Fibroblast of lung (primary cell): ENCODE measurements around the gene PDSS2. TPM values are rescaled to one million over a fixed set of nuclear protein-coding genes. Genes with fewer than 3 reads are reported as not detected.

ENCODE experiments used
- DNase-seq, 2 donors: peaks; one replicate each; pipeline versions ENCODE4 v3.0.0 to v3.0.0-alpha.2; 2010; ENCODE audit warnings: low read depth in 2 of 2
- H2AFZ ChIP-seq: 2 replicates; pipeline ENCODE4 v1.5.1; 2012; ENCODE audit warnings: low read length, control low read depth, inconsistent platforms
- H3K27ac ChIP-seq: 2 replicates; pipeline ENCODE4 v1.5.1; 2011; ENCODE audit warnings: low read length, control low read depth; ENCODE audit not compliant: insufficient read depth
- H3K27me3 ChIP-seq: 2 replicates; pipeline ENCODE4 v1.5.1; 2011; ENCODE audit warnings: mild to moderate bottlenecking, low read length; ENCODE audit not compliant: control insufficient read depth, insufficient read depth
- H3K36me3 ChIP-seq: 2 replicates; pipeline ENCODE4 v1.5.1; 2011; ENCODE audit warnings: low read length; ENCODE audit not compliant: control insufficient read depth, insufficient read depth
- H3K4me1 ChIP-seq: 2 replicates; pipeline ENCODE4 v1.5.1; 2011; ENCODE audit warnings: low read length; ENCODE audit not compliant: control insufficient read depth, insufficient read depth; ENCODE audit errors: extremely low read depth
- H3K4me2 ChIP-seq: 2 replicates; pipeline ENCODE4 v1.5.1; 2011; ENCODE audit warnings: low read length, control low read depth; ENCODE audit not compliant: insufficient read depth; ENCODE audit errors: extremely low read depth
- H3K4me3 ChIP-seq, 4 experiments: fragments of 200-600 bp in 1 of 4; sonication (generic) in 1 of 4; replicated peaks in 1 of 4; 2 replicates each; pipeline ENCODE4 v1.5.1; 2011 to 2016; ENCODE audit warnings: low read length in 4 of 4, low read depth in 3 of 4, mild to moderate bottlenecking in 3 of 4, control low read depth in 2 of 4, inconsistent platforms in 1 of 4, mixed read lengths in 1 of 4; ENCODE audit not compliant: insufficient read depth in 1 of 4; ENCODE audit errors: control extremely low read depth in 1 of 4
- H3K79me2 ChIP-seq: 2 replicates; pipeline ENCODE4 v1.5.1; 2012; ENCODE audit warnings: mild to moderate bottlenecking, low read length, inconsistent platforms; ENCODE audit not compliant: control insufficient read depth, insufficient read depth
- H3K9ac ChIP-seq: 2 replicates; pipeline ENCODE4 v1.5.1; 2011; ENCODE audit warnings: mild to moderate bottlenecking, low read length, control low read depth; ENCODE audit not compliant: insufficient read depth
- H3K9me3 ChIP-seq: 2 replicates; pipeline ENCODE4 v1.5.1; 2012; ENCODE audit warnings: low read depth, low read length; ENCODE audit not compliant: control insufficient read depth, insufficient read depth
- H4K20me1 ChIP-seq: 2 replicates; pipeline ENCODE4 v1.5.1; 2011; ENCODE audit warnings: low read length; ENCODE audit not compliant: control insufficient read depth, insufficient read depth; ENCODE audit errors: extremely low read depth
- CTCF ChIP-seq, 2 donors: IDR thresholded peaks in 1 of 2; conservative IDR thresholded peaks in 1 of 2; 1 replicate in 1 of 2; 2 replicates in 1 of 2; pipeline ENCODE4 v1.5.1; 2011 to 2012; ENCODE audit warnings: low read length in 2 of 2, control low read depth in 1 of 2, inconsistent platforms in 1 of 2, low read depth in 1 of 2, mild to moderate bottlenecking in 1 of 2
- EZH2 ChIP-seq: IDR thresholded peaks from 2 replicates; pipeline ENCODE4 v1.5.1; 2012; ENCODE audit warnings: low read length, control low read depth, mild to moderate bottlenecking; ENCODE audit errors: missing control alignments
- polyA plus RNA-seq, 2 donors: library from polyadenylated mRNA; depleted of rRNA in 1 of 2; stranded (reverse) in 1 of 2; unstranded in 1 of 2; fragments of >200 nt; gene quantifications; 2 replicates each; pipeline ENCODE4 v1.2.1, GENCODE V29; 2011 to 2012; ENCODE audit warnings: missing spikeins in 1 of 2
- total RNA-seq: library from RNA; depleted of rRNA; stranded (reverse); fragments of >200 nt; gene quantifications from 2 replicates; pipeline ENCODE4 v1.2.1, GENCODE V29; 2014

PDSS2 gene
- total and polyA plus RNA-seq, 2 donors (not counting 1 experiment from before 2014, with no cell fraction given), result 12.1 to 13.8 TPM

DNA sequence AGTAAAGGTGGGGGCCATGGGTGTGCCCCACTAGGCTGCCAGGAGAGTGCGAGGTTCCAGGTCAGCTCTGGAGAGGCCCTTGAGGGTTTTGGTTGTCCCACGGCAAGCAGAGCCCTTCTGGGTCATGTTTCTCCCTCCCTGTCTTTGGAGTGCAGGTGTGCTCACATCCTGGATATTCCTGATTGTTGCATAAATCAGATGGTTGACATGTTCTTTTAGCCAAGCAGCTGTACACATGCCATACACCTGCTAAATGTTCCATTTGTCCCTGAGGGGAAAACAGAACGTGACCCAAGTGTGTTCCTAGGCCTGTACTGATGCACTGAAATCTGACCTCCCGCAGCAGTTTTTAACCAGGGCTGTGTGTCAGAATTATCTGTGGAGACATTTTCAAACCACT lies 266.5 kb downstream of the PDSS2 start:
- no peaks in the 10 kb centered on the region for H3K36me3 ChIP-seq
- no peak overlapping the region for H3K4me2 ChIP-seq
- no peaks in the 10 kb centered on the region for H3K27me3 ChIP-seq
- H3K4me1 ChIP-seq, result no peaks in the 10 kb centered on the region
- no peaks in the 10 kb centered on the region for H4K20me1 ChIP-seq
- no peaks in the 10 kb centered on the region for H3K79me2 ChIP-seq
- no peak for DNase-seq
- H3K4me3 ChIP-seq, result no peak overlapping the region
- no peak overlapping the region for H2AFZ ChIP-seq
- H3K9ac ChIP-seq, result no peak overlapping the region
- H3K9me3 ChIP-seq, result no peaks in the 10 kb centered on the region
- TF ChIP-seq EZH2, result no peak
- TF ChIP-seq CTCF (conservative IDR thresholded peaks at IDR 0.05 in 1 of 2, IDR thresholded peaks at IDR 0.05 in 1 of 2; ENCODE audit: low read depth in 1 of 2, low read length in 2 of 2), result no peak
- no peak overlapping the region for H3K27ac ChIP-seq

- Histone ChIP-seq H3K4me3 (no peak overlapping the region), H3K9me3 (no peaks in the 10 kb centered on the region), H3K27ac (no peak overlapping the region), H4K20me1 (no peaks in the 10 kb centered on the region), H3K27me3 (no peaks in the 10 kb centered on the region), H3K9ac (no peak overlapping the region), H3K4me1 (no peaks in the 10 kb centered on the region), H3K4me2 (no peak overlapping the region), H3K36me3 (no peaks in the 10 kb centered on the region), H3K79me2 (no peaks in the 10 kb centered on the region), H2AFZ (no peak overlapping the region)
- DNase-seq, result no peak
- TF ChIP-seq CTCF (conservative IDR thresholded peaks at IDR 0.05 in 1 of 2, IDR thresholded peaks at IDR 0.05 in 1 of 2; ENCODE audit: low read depth in 1 of 2, low read length in 2 of 2) (no peak), EZH2 (no peak)
Observed at GRCh38 chr6:107187630-107188029, 271.7 kb downstream of the PDSS2 start.

DNA sequence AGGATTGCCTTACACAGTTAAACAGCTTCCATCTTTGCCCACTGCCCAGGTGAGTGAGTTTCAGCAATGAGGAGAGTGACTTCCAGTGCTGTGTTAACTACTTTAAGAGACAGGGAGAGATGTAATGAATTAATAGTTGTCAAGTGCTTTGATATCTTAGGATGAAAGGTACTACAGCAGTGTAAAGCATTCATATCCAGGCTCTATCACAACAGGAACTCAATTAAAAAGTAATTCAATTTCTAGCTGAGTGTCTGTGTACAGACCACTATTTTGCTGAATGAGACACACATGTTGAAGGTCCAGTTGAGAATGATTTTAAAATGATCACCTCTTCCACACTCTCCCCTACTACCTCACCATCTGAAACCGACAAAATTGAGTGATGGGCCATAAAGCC lies 273.3 kb downstream of the PDSS2 start:
- no peak overlapping the region for H3K9ac ChIP-seq
- H3K36me3 ChIP-seq, result no peaks in the 10 kb centered on the region
- H3K79me2 ChIP-seq, result no peaks in the 10 kb centered on the region
- no peak for DNase-seq
- no peaks in the 10 kb centered on the region for H3K27me3 ChIP-seq
- no peaks in the 10 kb centered on the region for H3K9me3 ChIP-seq
- no peak overlapping the region for H3K27ac ChIP-seq
- H3K4me2 ChIP-seq, result no peak overlapping the region
- H4K20me1 ChIP-seq, result no peaks in the 10 kb centered on the region
- H3K4me3 ChIP-seq, result no peak overlapping the region
- TF ChIP-seq EZH2 (no peak), CTCF (conservative IDR thresholded peaks at IDR 0.05 in 1 of 2, IDR thresholded peaks at IDR 0.05 in 1 of 2; ENCODE audit: low read depth in 1 of 2, low read length in 2 of 2) (no peak)
- no peaks in the 10 kb centered on the region for H3K4me1 ChIP-seq
- no peak overlapping the region for H2AFZ ChIP-seq
